GM21528 (cell line): ENCODE data around the gene PHF21B.
"Not testable (repeated sequence)": the region's sequence is repeated elsewhere in the genome, so short reads cannot be mapped to it uniquely, and the experiment has no call there.

Experiments
- ATAC-seq: cut with Tn5 transposase; IDR thresholded peaks from one replicate; pipeline ENCODE4 v1.9.1; 2021; ENCODE audit warnings: mild to moderate bottlenecking, moderate library complexity; ENCODE audit not compliant: unreplicated experiment, low FRiP score

Gene PHF21B

DNA sequence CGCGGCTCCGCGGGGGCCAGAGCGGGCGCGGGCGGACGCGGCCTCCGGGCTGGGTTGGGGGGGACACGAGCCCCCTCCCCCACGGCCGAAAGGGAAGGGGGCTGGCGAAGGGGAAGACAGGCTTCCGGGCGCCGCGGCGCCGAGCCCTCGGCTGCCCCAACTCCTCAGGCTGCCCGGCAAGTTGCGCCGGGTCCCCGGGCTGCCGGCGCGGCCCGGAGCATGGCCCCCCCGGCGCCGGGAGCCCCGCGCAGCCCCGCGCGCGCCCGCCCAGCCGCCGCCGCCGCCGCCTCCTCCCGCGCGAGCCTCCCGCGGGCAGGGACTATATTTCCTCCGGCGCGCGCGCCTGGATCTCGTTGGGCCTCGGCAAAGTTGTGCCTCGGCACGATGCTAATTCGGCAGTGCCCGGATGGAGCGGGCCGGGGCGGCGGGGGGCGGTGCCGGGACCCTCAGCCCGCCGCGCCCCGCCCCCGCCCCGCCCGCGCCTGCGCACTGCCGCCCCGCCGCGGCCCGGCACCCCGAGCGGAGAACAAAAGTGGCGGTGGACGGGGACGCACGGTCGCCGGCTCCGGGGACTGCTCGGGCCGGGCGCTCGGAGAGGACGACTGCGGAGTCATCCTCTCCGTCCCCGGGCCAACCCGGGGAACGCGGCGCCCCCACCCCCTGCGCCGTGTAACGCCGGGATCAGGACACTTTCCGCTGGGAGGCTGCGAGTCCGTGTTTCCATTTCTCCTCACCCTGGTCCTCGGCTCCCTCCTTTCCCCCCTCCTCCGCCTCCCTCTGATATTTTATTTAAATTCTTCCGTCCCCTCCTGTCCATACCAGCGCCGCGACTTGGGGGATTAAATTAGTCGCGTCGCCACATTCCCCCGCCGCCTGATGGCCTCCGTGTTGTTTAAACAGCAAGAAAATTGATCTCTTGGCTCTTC lies at the start of gene PHF21B:
Gene PHF21B (minus strand): TSS at position 400 of the 926 bp plus-strand sequence. CDS start 456 bp downstream, outside the sequence.
- ATAC-seq = no peak

GRCh38 chr22:45059296-45059695 lies 49.5 kb upstream of the PHF21B start:
- no peak for ATAC-seq

DNA sequence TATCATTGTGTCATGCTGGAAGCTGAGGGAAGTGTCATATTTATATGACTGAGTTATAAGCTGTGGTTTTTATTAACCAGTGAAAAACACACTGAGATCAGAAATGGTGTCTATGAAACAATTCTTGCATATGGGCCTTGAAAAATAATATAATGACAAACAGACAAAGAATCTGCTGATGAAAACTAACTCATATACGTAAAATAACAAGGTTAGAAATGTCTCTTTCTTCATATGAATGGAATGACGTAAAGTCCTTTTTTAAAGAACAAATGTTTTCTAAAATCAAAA lies 48.8 kb upstream of the PHF21B start:
- ATAC-seq = no peak

GRCh38 chr22:45055936-45056335 lies 46.1 kb upstream of the PHF21B start:
- ATAC-seq = no peak

DNA sequence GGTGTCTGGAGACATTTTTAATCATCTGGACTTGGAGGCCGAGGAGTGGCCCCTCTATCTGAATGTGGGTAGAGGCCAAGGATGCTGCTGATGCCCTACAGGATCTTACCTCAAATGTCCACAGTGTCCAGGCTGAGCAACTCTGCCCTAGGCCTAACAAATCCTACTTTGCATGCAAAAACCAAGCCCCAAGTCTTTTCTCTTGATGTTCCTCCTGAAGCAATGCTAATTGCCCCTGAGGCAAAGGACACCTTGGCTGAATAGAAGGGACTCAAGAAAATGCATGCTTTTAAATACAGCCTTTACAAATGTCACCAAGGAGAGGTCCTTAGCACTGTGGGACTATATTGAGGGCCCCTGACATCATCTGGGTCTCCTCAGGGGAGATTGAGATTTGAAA lies 43.8 kb upstream of the PHF21B start:
- no peak for ATAC-seq

DNA sequence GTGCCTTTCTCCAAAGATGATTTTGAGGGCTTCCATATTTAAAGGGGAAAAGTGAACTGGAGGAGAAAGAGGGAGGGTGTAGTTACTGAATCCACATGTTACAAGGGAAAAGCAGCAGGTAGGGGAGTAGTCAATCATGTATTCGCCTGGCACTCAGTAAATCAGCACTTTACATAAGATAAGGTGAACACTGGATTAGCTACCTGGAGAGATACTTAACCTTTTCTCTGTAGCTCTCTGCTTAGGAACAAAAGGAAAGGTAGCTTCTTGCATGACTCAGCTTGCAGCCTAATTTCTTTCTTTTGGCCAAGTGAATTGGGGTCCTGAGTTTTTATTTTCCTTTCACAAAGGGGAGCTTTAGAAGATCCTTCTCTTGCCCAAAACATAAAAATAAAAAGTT lies 43.3 kb upstream of the PHF21B start:
- no peak for ATAC-seq

DNA sequence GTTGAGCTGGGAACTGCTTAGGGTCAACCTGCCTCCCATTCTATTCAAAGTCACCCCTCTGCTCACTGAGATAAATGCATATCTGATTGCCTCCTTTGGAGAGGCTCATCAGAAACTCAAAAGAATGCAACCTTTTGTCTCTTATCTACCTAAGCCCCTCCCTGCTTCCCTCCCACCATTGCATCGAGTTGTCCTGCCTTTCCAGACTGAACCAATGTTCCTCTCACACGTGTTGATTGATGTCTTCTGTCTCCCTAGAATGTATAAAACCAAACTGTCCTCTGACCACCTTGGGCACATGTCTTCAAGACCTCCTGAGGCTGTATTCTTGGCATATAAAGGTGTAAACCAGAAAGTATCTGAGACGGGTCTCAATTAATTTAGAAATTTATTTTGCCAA lies 42.9 kb upstream of the PHF21B start:
- ATAC-seq = not testable (repeated sequence)

DNA sequence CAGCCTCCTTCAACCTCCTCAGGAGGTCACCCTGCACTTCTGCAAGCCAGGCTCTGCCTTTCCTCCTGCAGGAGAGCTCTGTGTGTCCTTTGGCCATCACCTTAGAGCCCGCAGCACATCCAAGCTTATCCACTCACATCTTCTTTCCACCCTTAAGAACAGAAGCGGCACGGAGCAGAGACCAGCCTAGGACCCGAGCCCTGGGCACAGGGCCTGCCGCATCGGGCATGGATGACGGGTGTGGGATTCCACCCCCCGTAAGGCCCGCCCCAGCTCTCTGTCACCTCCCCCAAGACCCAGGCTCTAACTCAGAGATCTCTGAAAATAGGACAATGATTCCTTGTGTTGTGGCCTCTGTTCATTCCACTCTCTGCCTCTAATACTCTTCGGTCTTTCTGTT lies 42.1 kb upstream of the PHF21B start:
- ATAC-seq = no peak

DNA sequence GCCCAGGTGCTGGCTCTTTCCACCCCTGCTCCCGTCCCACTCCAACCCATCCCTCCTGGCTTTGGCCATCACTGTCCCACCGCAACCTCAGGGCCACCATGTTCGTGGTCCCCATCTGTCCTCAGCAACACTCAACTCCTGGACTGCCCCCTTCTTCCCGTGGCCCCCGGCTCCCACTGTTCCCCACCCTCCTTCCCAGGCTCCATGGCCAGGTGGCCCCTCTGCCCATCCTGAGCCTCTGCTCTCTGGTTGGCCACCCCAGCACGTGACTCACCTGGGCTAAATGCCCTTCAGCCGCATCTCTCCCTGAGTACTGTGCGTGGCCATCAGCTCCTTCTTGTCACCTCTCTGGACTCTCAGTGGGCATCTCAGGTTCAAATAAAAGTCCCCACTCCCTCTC lies 41.6 kb upstream of the PHF21B start:
- ATAC-seq = no peak

- no peak for ATAC-seq
These were observed 37.5 kb upstream of the PHF21B start for GRCh38 chr22:45047260-45047659.

DNA sequence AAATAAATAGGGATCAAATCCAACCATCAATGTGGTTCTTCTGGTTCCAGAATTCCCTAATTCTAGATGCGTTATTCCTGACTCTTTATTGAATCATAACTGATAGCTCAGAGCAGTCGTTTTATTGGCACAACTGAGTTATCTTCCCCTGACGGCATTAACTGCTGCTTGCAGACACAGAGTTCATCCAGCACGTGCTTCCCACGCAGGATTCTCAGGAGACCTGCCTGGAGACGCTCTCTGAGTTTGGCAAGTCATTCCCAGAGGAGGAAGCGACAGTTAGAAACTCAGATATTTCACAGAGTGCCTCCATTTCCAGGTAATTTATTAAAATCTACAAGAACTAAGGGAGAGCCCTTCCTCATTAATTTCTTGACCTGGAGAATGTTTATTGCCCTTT lies 35.4 kb upstream of the PHF21B start:
- ATAC-seq = no peak

DNA sequence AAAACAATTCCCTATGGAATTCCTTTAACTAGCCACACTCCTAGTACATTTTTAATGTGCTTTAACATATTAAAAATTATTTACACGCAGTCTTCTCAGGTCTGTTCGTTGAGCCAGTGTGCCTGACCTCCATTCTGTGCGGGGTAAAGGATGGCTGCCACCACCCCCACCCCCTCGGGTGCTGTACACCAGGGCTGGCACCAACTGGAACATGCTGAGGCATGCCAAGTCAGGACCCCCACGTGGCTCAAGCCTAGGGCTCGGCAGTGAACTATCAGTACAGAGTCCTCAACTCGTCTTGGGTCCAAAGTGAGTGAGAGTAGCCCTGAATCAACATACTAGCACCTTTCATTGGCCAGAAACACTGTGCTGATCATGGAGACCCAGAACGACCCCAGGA lies 32.5 kb upstream of the PHF21B start:
- no peak for ATAC-seq

DNA sequence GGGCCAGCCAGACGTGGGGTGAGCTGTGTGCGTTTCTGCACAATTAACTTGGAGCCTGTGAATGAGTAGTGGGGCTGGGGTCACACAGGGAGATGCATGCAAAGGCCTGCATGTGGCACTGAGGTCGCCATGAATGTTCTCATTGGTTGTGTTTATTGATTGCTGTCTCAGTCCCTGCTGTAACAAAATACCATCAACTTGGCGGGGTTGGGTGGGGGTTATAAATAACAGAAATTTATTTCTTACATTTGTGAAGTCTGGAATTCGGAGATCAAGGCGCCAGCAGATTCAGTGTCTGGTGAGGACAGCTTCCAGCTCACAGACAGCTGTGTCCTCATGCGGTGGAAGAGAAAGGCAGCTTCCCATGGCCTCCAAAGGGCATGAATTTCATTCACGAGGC lies 29.3 kb upstream of the PHF21B start:
- no peak for ATAC-seq

DNA sequence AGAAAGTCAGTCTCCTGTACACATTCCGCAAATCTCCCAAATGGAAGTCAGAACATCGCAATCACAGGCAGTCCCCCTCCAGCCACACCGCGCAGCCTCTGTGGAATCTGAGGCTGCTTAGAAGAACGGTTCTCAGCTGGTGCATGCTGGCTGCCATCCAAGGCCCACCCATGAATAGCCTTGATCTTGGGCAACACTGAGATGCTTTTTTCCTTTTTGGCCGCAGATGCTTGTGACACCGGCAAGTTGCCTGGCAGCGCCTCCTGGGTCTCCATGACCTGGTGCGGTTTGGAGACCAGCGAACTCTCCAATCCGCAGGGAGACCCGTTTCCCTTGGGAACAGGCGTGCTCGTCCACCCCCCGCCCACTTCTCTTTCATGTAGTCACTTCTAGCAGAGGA lies 26.3 kb upstream of the PHF21B start:
- no peak for ATAC-seq

DNA sequence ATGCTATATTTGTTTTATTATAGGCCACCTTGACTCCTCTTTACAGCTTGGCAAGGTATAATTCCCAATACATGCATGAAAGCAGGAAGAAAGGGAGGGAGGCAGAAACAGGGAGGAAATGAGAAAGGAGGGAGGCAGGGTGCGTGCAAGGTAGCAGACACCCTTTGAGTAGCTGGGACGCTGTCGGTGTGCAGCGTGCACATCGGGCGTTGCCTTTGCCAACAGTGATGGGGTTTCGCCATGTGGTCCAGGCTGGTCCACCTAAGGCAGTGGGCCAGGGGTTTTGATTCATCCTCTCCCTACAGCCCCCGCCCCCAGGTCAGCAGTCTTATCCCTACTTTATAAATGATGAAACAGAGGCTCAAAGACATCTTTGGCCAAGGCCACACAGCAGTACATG lies 25.0 kb upstream of the PHF21B start:
- ATAC-seq = no peak

- ATAC-seq = no peak
These were observed 24.4 kb upstream of the PHF21B start for GRCh38 chr22:45034156-45034555.

GRCh38 chr22:45033136-45033535 lies 23.3 kb upstream of the PHF21B start:
- no peak for ATAC-seq

DNA sequence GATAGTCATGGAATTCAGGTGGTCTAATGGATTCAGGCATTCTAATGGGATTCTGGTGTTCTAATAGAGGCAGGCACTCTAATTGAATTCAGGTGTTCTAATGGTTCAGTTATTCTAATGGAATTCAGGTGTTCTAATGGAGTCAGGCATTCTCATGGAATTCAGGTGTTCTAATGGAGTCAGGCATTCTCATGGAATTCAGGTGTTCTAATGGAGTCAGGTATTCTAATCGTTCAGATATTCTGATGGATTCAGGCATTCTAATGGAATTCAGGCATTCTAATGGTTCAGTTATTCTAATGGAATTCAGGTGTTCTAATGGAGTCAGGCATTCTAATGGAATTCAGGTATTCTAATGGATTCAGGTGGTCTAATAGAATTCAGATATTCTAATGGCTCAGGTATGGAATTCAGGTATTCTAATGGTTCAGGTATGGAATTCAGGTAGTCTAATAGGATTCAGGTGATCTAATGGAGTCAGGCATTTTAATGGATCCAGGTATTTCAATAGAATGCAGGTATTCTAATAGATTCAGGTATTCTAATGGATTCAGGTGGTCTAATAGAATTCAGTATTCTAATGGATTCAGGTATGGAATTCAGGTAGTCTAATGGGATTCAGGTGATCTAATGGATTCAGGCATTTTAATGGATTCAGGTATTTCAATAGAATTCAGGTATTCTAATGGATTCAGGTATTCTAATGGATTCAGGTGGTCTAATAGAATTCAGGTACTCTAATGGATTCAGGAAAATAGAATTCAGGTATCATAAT lies 22.0 kb upstream of the PHF21B start:
- no peak for ATAC-seq

GRCh38 chr22:45029501-45029900 lies 19.7 kb upstream of the PHF21B start:
- ATAC-seq = no peak

- ATAC-seq = no peak
These were observed 16.7 kb upstream of the PHF21B start for GRCh38 chr22:45026511-45026910.

DNA sequence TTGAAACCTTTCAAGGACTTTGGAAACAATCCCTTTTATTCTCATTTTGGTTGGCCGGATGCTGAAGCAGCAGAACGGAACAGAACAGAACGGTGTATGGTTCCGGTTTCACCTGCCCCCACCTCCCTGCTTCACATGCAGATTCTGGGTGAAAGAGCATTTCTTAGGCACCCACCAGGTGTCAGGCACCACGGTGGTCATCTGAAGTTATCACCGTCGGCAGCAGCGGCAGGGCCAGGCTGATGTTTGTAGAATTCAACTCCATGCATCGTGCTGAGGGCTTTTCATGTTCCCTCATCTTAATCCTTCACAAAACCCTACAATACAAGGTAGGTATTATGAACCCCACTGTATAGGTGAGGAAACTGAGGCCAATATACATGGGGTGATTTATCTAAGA lies 13.6 kb upstream of the PHF21B start:
- ATAC-seq = no peak
